Measurements from ENCODE around the gene FAM72A.
"Not testable (repeated sequence)": the region's sequence is repeated elsewhere in the genome, so short reads cannot be mapped to it uniquely, and the experiment has no call there.

DNA sequence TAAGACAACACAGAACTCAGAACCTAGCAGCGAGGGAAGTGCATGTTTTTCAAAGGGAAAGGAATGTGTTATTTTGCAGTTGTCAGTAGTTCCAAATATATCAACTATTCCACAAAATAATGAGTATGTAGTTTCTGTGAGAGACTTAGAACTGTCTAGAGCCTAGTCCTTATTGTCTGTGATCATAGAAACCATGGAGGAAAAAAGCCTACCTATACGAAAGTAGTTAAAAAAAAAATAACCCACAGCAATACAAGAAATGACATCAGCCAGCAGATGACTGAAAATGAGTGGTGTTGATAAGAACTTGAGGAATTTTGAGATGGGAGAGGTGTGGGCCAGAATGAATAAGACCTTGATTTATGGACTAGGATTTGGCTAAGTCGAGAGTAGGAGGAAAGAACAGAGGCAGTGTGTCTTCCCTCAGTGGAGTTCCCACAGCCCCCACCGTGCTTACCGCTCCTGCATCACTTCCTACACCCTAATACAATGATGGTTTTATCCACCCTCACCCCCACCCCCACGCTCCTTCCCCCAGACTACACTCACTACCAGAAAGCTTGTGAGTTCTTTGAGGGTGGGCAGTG is 21.6 kb upstream of the FAM72A start:
- not testable (repeated sequence) for TF ChIP-seq YY1 (IDR thresholded peaks at IDR 0.05; ENCODE audit: insufficient read depth, insufficient read length); ZNF274 (IDR thresholded peaks at IDR 0.05; ENCODE audit: low read depth, low read length)
